Measurements from ENCODE around the gene CMTM7.
"Not testable (repeated sequence)": the region's sequence is repeated elsewhere in the genome, so short reads cannot be mapped to it uniquely, and the experiment has no call there.

CMTM7 gene

GRCh38 chr3:32383136-32383711 is 8.4 kb upstream of the CMTM7 start:
- no peak for DNase-seq

- no peak for DNase-seq
These were observed 6.7 kb upstream of the CMTM7 start for GRCh38 chr3:32384938-32385337.

GRCh38 chr3:32387512-32387911 is 4.1 kb upstream of the CMTM7 start:
- no peak for DNase-seq

- not testable (repeated sequence) for DNase-seq
These were observed 2.1 kb upstream of the CMTM7 start for GRCh38 chr3:32389577-32389976.

- no peak for DNase-seq
These were observed 1.1 kb downstream of the CMTM7 start for GRCh38 chr3:32392536-32393302.

- no peak for DNase-seq
These were observed 3.8 kb downstream of the CMTM7 start for GRCh38 chr3:32395496-32395895.

GRCh38 chr3:32397941-32398340 is 6.3 kb downstream of the CMTM7 start:
- DNase-seq: no peak

- no peak for DNase-seq
These were observed 6.9 kb downstream of the CMTM7 start for GRCh38 chr3:32398531-32398930.

GRCh38 chr3:32399030-32399620 is 7.5 kb downstream of the CMTM7 start:
- DNase-seq: peak; percentile 9

GRCh38 chr3:32401126-32401525 is 9.5 kb downstream of the CMTM7 start:
- no peak for DNase-seq

GRCh38 chr3:32401556-32402081 is 10.0 kb downstream of the CMTM7 start:
- peak; percentile 50 for DNase-seq

GRCh38 chr3:32403663-32404062 is 12.0 kb downstream of the CMTM7 start:
- peak; percentile 21 for DNase-seq

- no peak for DNase-seq
These were observed 13.1 kb downstream of the CMTM7 start for GRCh38 chr3:32404714-32405113.

GRCh38 chr3:32405155-32405554 is 13.5 kb downstream of the CMTM7 start:
- no peak for DNase-seq

GRCh38 chr3:32405711-32406323 is 14.2 kb downstream of the CMTM7 start:
- no peak for DNase-seq

GRCh38 chr3:32406486-32407408 is 15.1 kb downstream of the CMTM7 start:
- peak; percentile 34 for DNase-seq

- no peak for DNase-seq
These were observed 19.0 kb downstream of the CMTM7 start for GRCh38 chr3:32410367-32411246.

- no peak for DNase-seq
These were observed 19.8 kb downstream of the CMTM7 start for GRCh38 chr3:32411442-32411841.

GRCh38 chr3:32412887-32413286 is 21.2 kb downstream of the CMTM7 start:
- DNase-seq: no peak

- DNase-seq: no peak
These were observed 22.3 kb downstream of the CMTM7 start for GRCh38 chr3:32413845-32414521.
